ENCODE measurements around the gene GJB1. TPM values are rescaled to one million over a fixed set of nuclear protein-coding genes. Genes with fewer than 3 reads are reported as not detected.
"Not testable (repeated sequence)": the region's sequence is repeated elsewhere in the genome, so short reads cannot be mapped to it uniquely, and the experiment has no call there.

The GJB1 gene
- total RNA-seq, 4 donors from 2014 or later, result 2.5 to 98.4 (median 65.5) TPM

- TF ChIP-seq CTCF (IDR thresholded peaks at IDR 0.05), result no peak
- no peak for TF ChIP-seq POLR2A (IDR thresholded peaks at IDR 0.05)
- no peak overlapping the region for H3K4me3 ChIP-seq
- DNase-seq, result no peak
Measured at GRCh38 chrX:71256856-71257255, 33.8 kb downstream of the GJB1 start.

DNA sequence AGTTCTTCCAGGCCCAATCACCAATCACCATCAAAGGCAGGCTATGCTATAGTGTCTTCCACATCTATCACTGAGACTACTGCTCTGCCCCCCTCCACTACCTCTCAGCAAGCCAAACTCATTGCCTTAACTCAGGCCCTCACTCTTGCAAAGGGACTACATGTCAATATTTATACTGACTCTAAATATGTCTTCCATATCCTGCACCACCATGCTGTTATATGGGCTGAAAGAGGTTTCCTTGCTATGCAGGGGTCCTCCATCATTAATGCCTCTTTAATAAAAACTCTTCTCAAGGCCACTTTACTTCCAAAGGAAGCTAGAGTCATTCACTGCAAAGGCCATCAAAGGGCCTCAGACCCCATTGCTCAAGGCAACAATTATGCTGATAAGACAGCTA lies 45.6 kb downstream of the GJB1 start:
- not testable (repeated sequence) for H3K27ac ChIP-seq, H3K4me3 ChIP-seq, DNase-seq, H3K9me3 ChIP-seq, H3K36me3 ChIP-seq, H3K4me1 ChIP-seq, H3K27me3 ChIP-seq

More at GRCh38 chrX:71256856-71257255, 33.8 kb downstream of the GJB1 start:
- no peak overlapping the region for H3K27ac ChIP-seq
- peaks cover 0 to 14% (median 3%) of the 10 kb centered on the region in 4 donors for H3K4me1 ChIP-seq
- H3K36me3 ChIP-seq, result no peaks in the 10 kb centered on the region
- no peaks in the 10 kb centered on the region for H3K27me3 ChIP-seq
- no peaks in the 10 kb centered on the region for H3K9me3 ChIP-seq

GRCh38 chrX:71269801-71270395 lies 46.9 kb downstream of the GJB1 start:
- Histone ChIP-seq H3K36me3 (no peaks in the 10 kb centered on the region), H3K27me3 (no peaks in the 10 kb centered on the region), H3K27ac (no peak overlapping the region), H3K4me3 (no peak overlapping the region), H3K4me1 (no peaks in the 10 kb centered on the region), H3K9me3 (no peaks in the 10 kb centered on the region)
- TF ChIP-seq CTCF (IDR thresholded peaks at IDR 0.05) (no peak), POLR2A (IDR thresholded peaks at IDR 0.05) (no peak)
- no peak for DNase-seq

DNA sequence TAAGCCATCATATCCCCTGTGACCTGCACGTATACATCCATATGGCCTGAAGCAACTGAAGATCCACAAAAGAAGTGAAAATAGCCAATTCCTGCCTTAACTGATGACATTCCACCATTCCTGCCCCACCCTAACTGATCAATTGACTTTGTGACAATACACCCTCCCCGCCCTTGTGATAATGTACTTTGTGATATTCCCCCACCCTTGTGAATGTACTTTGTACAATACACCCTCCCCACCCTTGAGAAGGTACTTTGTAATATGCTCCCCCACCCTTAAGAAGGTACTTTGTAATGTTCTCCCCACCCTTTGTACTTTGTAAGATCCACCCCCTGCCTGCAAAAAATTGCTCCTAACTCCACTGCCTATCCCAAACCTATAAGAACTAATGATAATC lies 49.3 kb downstream of the GJB1 start:
- DNase-seq, result not testable (repeated sequence)

More for the DNA sequence above, 49.3 kb downstream of the GJB1 start:
- not testable (repeated sequence) for H3K9me3 ChIP-seq, H3K27me3 ChIP-seq, H3K4me3 ChIP-seq, H3K27ac ChIP-seq, H3K4me1 ChIP-seq, H3K36me3 ChIP-seq

Other genes with a start within 250 kb of the GJB1 start
- gene SNX12, start 154.9 kb upstream of the GJB1 start, total RNA-seq, result 100 to 1,000 TPM in 1 of 4 donors, 10 to 100 TPM in 3; 62.7 to 108 (median 67.5) TPM
- 10 to 100 TPM; 14.0 to 39.8 (median 28.4) TPM for gene FOXO4, start 127.4 kb upstream of the GJB1 start, total RNA-seq
- not detected for gene CXorf65, start 116.5 kb upstream of the GJB1 start, total RNA-seq
- 100 to 1,000 TPM in 1 of 4 donors, 10 to 100 TPM in 3; 18.2 to 222 (median 62.2) TPM for gene IL2RG, start 111.6 kb upstream of the GJB1 start, total RNA-seq
- 10 to 100 TPM; 38.5 to 87.0 (median 67.5) TPM for gene MED12, start 104.6 kb upstream of the GJB1 start, total RNA-seq
- 1 to 10 TPM in 2 of 4 donors, not detected in 2; 1.1 to 1.6 TPM for gene NLGN3, start 78.4 kb upstream of the GJB1 start, total RNA-seq
- gene ZMYM3, start 30.9 kb downstream of the GJB1 start, total RNA-seq, result 10 to 100 TPM; 10.3 to 17.3 (median 15.5) TPM
- 100 to 1,000 TPM; 167 to 559 (median 214) TPM for gene NONO, start 60.4 kb downstream of the GJB1 start, total RNA-seq
- gene ITGB1BP2, start 78.5 kb downstream of the GJB1 start, total RNA-seq, result 1 to 10 TPM in 3 of 4 donors, not detected in 1; 2.4 to 5.3 (median 3.4) TPM
- 100 to 1,000 TPM in 1 of 4 donors, 10 to 100 TPM in 3; 47.8 to 301 (median 80.0) TPM for gene TAF1, start 143.1 kb downstream of the GJB1 start, total RNA-seq